ENCODE measurements around the gene MAP2.
A peak's percentile ranks its signal among the peaks of the same experiment; 100 is the strongest.

The MAP2 gene

GRCh38 chr2:209636076-209636475 lies 212.2 kb downstream of the MAP2 start:
- no peak for DNase-seq (ENCODE audit: low read depth)
- no peaks in the 10 kb centered on the region for H3K36me3 ChIP-seq (ENCODE audit: control insufficient read depth, insufficient read depth, low read length, severe bottlenecking)
- no peak overlapping the region for H3K4me3 ChIP-seq (ENCODE audit: low read length)
- no peaks in the 10 kb centered on the region for H3K9me3 ChIP-seq (ENCODE audit: control insufficient read depth, low read length)
- H3K27me3 ChIP-seq (replicated peaks; ENCODE audit: control insufficient read depth, insufficient read depth, low read length) = peaks cover 8% of the 10 kb centered on the region
- no peaks in the 10 kb centered on the region for H3K4me1 ChIP-seq (ENCODE audit: control insufficient read depth, insufficient read depth, low read length)
- H3K9ac ChIP-seq (ENCODE audit: low read length) = no peak overlapping the region

- H3K4me3 ChIP-seq (ENCODE audit: low read length) = no peak overlapping the region
- DNase-seq (ENCODE audit: low read depth) = no peak
- H3K27me3 ChIP-seq (replicated peaks; ENCODE audit: control insufficient read depth, insufficient read depth, low read length) = peaks cover 7% of the 10 kb centered on the region
- no peaks in the 10 kb centered on the region for H3K9me3 ChIP-seq (ENCODE audit: control insufficient read depth, low read length)
- no peak overlapping the region for H3K9ac ChIP-seq (ENCODE audit: low read length)
- H3K36me3 ChIP-seq (ENCODE audit: control insufficient read depth, insufficient read depth, low read length, severe bottlenecking) = no peaks in the 10 kb centered on the region
- H3K4me1 ChIP-seq (ENCODE audit: control insufficient read depth, insufficient read depth, low read length) = peaks cover under 1% of the 10 kb centered on the region
Measured at GRCh38 chr2:209637293-209637692, 213.4 kb downstream of the MAP2 start.

DNA sequence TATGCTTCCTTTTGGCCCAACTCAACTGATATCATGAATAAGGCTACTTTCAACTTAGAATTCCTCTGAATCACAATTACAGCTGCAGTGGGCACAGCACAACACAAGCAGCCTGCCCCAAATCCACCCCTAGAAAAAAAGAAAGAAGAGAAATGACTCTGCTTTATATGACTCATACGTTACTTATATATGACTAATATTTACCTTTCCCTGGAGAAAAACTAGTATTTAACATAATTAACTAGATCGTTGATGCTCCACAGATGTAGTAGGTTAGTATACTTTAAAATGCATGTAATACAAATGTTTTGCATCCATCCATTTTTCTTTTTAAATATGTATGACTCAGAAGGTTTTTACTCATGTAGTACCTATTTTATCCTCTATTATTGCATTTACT lies 214.5 kb downstream of the MAP2 start:
- H3K4me1 ChIP-seq (ENCODE audit: control insufficient read depth, insufficient read depth, low read length) = peaks cover 9% of the 10 kb centered on the region
- H3K36me3 ChIP-seq (ENCODE audit: control insufficient read depth, insufficient read depth, low read length, severe bottlenecking) = no peaks in the 10 kb centered on the region
- H3K4me3 ChIP-seq (ENCODE audit: low read length) = no peak overlapping the region

DNA sequence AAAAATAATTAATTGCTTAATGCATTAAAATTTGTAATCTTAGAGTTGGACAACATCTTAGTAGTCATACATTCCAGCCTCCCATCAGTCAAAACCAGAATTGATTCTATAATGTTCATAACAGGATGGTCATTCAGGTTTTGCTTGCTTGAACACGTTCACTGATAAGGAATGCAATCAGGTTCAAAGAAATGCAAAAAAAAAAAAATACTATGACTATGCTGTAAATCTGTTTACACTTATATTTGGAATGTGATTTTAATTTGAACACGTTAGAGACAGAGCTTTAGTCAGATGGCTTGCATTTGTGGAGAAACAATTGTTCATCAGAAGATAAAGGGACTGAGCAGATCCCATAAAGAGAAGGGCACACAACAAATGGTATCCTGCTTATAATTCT lies 216.5 kb downstream of the MAP2 start:
- Histone ChIP-seq H3K36me3 (ENCODE audit: control insufficient read depth, insufficient read depth, low read length, severe bottlenecking) (no peaks in the 10 kb centered on the region), H3K9me3 (ENCODE audit: control insufficient read depth, low read length) (no peaks in the 10 kb centered on the region), H3K4me3 (ENCODE audit: low read length) (no peak overlapping the region), H3K9ac (ENCODE audit: low read length) (no peak overlapping the region), H3K27me3 (replicated peaks; ENCODE audit: control insufficient read depth, insufficient read depth, low read length) (no peaks in the 10 kb centered on the region), H3K4me1 (ENCODE audit: control insufficient read depth, insufficient read depth, low read length) (peaks cover 9% of the 10 kb centered on the region)
- no peak for DNase-seq (ENCODE audit: low read depth)

More for the DNA sequence above, 214.5 kb downstream of the MAP2 start:
- DNase-seq (ENCODE audit: low read depth) = peak; percentile 38
- Histone ChIP-seq H3K27me3 (replicated peaks; ENCODE audit: control insufficient read depth, insufficient read depth, low read length) (no peaks in the 10 kb centered on the region), H3K9ac (ENCODE audit: low read length) (no peak overlapping the region), H3K9me3 (ENCODE audit: control insufficient read depth, low read length) (no peaks in the 10 kb centered on the region)

- Histone ChIP-seq H3K4me3 (ENCODE audit: low read length) (no peak overlapping the region), H3K36me3 (ENCODE audit: control insufficient read depth, insufficient read depth, low read length, severe bottlenecking) (no peaks in the 10 kb centered on the region), H3K4me1 (ENCODE audit: control insufficient read depth, insufficient read depth, low read length) (peaks cover 9% of the 10 kb centered on the region), H3K9me3 (ENCODE audit: control insufficient read depth, low read length) (no peaks in the 10 kb centered on the region), H3K27me3 (replicated peaks; ENCODE audit: control insufficient read depth, insufficient read depth, low read length) (no peaks in the 10 kb centered on the region), H3K9ac (ENCODE audit: low read length) (no peak overlapping the region)
- peak; percentile 24 for DNase-seq (ENCODE audit: low read depth)
Measured at GRCh38 chr2:209642146-209642820, 218.4 kb downstream of the MAP2 start.

DNA sequence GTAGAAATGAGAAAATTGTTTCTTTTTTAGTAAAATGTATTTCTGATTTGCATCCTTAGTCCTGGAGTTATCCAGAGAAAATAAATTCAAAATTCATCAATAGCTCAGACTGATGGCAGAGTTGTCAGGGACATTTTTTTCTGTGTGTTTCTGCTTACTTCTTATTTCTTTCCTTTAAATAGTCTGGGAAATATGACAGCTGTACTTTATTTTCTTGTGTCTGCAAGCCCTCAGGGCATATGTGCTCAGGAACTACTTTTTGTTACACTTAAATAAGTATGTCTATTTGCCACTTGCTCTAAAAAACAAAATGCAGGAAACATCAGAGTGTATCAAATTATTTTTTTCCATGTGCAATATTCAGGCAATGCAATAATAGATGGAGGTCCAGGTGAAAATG lies 221.0 kb downstream of the MAP2 start:
- Histone ChIP-seq H3K4me1 (ENCODE audit: control insufficient read depth, insufficient read depth, low read length) (peaks cover 14% of the 10 kb centered on the region), H3K4me3 (ENCODE audit: low read length) (no peak overlapping the region)

GRCh38 chr2:209648714-209649113 lies 224.9 kb downstream of the MAP2 start:
- Histone ChIP-seq H3K9ac (ENCODE audit: low read length) (no peak overlapping the region), H3K4me1 (ENCODE audit: control insufficient read depth, insufficient read depth, low read length) (peaks cover 4% of the 10 kb centered on the region), H3K27me3 (replicated peaks; ENCODE audit: control insufficient read depth, insufficient read depth, low read length) (no peaks in the 10 kb centered on the region), H3K36me3 (ENCODE audit: control insufficient read depth, insufficient read depth, low read length, severe bottlenecking) (peaks cover under 1% of the 10 kb centered on the region), H3K4me3 (ENCODE audit: low read length) (no peak overlapping the region), H3K9me3 (ENCODE audit: control insufficient read depth, low read length) (no peaks in the 10 kb centered on the region)
- peak; percentile 71 for DNase-seq (ENCODE audit: low read depth)

More for the DNA sequence above, 221.0 kb downstream of the MAP2 start:
- H3K27me3 ChIP-seq (replicated peaks; ENCODE audit: control insufficient read depth, insufficient read depth, low read length) = no peaks in the 10 kb centered on the region
- no peaks in the 10 kb centered on the region for H3K9me3 ChIP-seq (ENCODE audit: control insufficient read depth, low read length)
- H3K36me3 ChIP-seq (ENCODE audit: control insufficient read depth, insufficient read depth, low read length, severe bottlenecking) = no peaks in the 10 kb centered on the region
- peak; percentile 65 for DNase-seq (ENCODE audit: low read depth)
- H3K9ac ChIP-seq (ENCODE audit: low read length) = no peak overlapping the region

DNA sequence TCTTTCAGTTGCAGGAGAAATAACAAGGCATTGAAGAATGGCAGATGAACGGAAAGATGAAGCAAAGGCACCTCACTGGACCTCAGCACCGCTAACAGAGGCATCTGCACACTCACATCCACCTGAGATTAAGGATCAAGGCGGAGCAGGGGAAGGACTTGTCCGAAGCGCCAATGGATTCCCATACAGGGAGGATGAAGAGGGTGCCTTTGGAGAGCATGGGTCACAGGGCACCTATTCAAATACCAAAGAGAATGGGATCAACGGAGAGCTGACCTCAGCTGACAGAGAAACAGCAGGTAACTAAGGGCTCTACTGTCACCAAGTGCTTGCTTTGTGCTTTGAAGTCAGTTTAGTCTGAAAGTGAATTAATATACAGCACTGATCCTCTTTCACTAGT lies 229.3 kb downstream of the MAP2 start:
- Histone ChIP-seq H3K4me1 (ENCODE audit: control insufficient read depth, insufficient read depth, low read length) (peaks cover 4% of the 10 kb centered on the region), H3K36me3 (ENCODE audit: control insufficient read depth, insufficient read depth, low read length, severe bottlenecking) (peaks cover 4% of the 10 kb centered on the region), H3K9me3 (ENCODE audit: control insufficient read depth, low read length) (no peaks in the 10 kb centered on the region), H3K9ac (ENCODE audit: low read length) (no peak overlapping the region), H3K4me3 (ENCODE audit: low read length) (no peak overlapping the region), H3K27me3 (replicated peaks; ENCODE audit: control insufficient read depth, insufficient read depth, low read length) (no peaks in the 10 kb centered on the region)
- DNase-seq (ENCODE audit: low read depth) = no peak

GRCh38 chr2:209661286-209661894 lies 237.5 kb downstream of the MAP2 start:
- Histone ChIP-seq H3K4me1 (ENCODE audit: control insufficient read depth, insufficient read depth, low read length) (peaks cover 5% of the 10 kb centered on the region), H3K9me3 (ENCODE audit: control insufficient read depth, low read length) (no peaks in the 10 kb centered on the region), H3K36me3 (ENCODE audit: control insufficient read depth, insufficient read depth, low read length, severe bottlenecking) (no peaks in the 10 kb centered on the region), H3K27me3 (replicated peaks; ENCODE audit: control insufficient read depth, insufficient read depth, low read length) (no peaks in the 10 kb centered on the region), H3K4me3 (ENCODE audit: low read length) (no peak overlapping the region), H3K9ac (ENCODE audit: low read length) (no peak overlapping the region)
- DNase-seq (ENCODE audit: low read depth) = no peak

DNA sequence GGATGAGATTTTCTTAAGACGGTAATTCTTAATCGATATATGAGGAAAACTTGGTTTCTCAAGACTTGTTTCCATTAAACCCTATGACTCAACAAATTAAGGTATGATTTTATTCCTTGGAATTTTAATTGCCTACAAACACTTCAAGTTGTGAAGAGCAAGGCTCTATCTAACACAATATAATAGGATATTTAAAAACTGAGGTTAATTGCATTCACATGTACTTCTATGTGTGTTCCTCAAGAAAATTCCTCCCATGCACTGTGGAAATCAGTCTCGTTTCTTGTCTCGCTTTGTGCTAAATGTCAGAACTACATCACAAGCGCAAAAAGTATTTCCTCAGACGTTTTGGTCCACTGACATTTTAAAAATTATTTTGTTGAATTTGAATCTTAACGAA lies 238.2 kb downstream of the MAP2 start:
- Histone ChIP-seq H3K27me3 (replicated peaks; ENCODE audit: control insufficient read depth, insufficient read depth, low read length) (no peaks in the 10 kb centered on the region), H3K36me3 (ENCODE audit: control insufficient read depth, insufficient read depth, low read length, severe bottlenecking) (no peaks in the 10 kb centered on the region), H3K4me1 (ENCODE audit: control insufficient read depth, insufficient read depth, low read length) (peaks cover 5% of the 10 kb centered on the region), H3K9ac (ENCODE audit: low read length) (no peak overlapping the region), H3K4me3 (ENCODE audit: low read length) (no peak overlapping the region), H3K9me3 (ENCODE audit: control insufficient read depth, low read length) (no peaks in the 10 kb centered on the region)
- no peak for DNase-seq (ENCODE audit: low read depth)

DNA sequence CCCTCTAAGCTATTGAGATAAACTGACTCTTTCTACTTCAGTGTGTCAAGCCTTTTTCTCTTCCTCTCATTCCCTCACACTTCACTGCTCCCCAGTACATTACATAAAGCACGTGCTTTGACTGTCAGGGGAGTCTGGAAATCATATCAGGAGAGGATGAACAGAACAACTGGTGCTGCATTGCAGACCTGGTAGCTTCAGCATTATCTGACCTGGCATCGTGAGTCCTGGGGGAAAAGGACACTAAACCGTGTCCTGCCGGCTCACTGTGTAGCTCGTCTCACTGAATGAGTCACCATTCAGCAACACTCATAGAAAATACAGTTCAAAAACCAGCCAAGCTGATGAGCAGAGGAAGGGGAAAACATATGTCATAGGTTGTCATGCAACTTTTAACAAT lies 239.3 kb downstream of the MAP2 start:
- Histone ChIP-seq H3K9me3 (ENCODE audit: control insufficient read depth, low read length) (no peaks in the 10 kb centered on the region), H3K4me3 (ENCODE audit: low read length) (no peak overlapping the region), H3K36me3 (ENCODE audit: control insufficient read depth, insufficient read depth, low read length, severe bottlenecking) (no peaks in the 10 kb centered on the region), H3K27me3 (replicated peaks; ENCODE audit: control insufficient read depth, insufficient read depth, low read length) (no peaks in the 10 kb centered on the region), H3K4me1 (ENCODE audit: control insufficient read depth, insufficient read depth, low read length) (peaks cover 5% of the 10 kb centered on the region), H3K9ac (ENCODE audit: low read length) (no peak overlapping the region)
- DNase-seq (ENCODE audit: low read depth) = peak; percentile 70

GRCh38 chr2:209663656-209664055 lies 239.8 kb downstream of the MAP2 start:
- Histone ChIP-seq H3K9me3 (ENCODE audit: control insufficient read depth, low read length) (no peaks in the 10 kb centered on the region), H3K4me3 (ENCODE audit: low read length) (no peak overlapping the region), H3K36me3 (ENCODE audit: control insufficient read depth, insufficient read depth, low read length, severe bottlenecking) (no peaks in the 10 kb centered on the region), H3K4me1 (ENCODE audit: control insufficient read depth, insufficient read depth, low read length) (peaks cover 5% of the 10 kb centered on the region), H3K9ac (ENCODE audit: low read length) (no peak overlapping the region), H3K27me3 (replicated peaks; ENCODE audit: control insufficient read depth, insufficient read depth, low read length) (no peaks in the 10 kb centered on the region)
- peak; percentile 40 for DNase-seq (ENCODE audit: low read depth)
